GM12873 (cell line): ENCODE data around the gene SECTM1.

Experiments used
- TF ChIP-seq, protein P1 (sequence below): IDR thresholded peaks from 2 replicates; pipeline ENCODE4 v1.5.1; 2012; ENCODE audit warnings: low read depth, mild to moderate bottlenecking, moderate library complexity, low read length, control low read depth; ENCODE audit not compliant: insufficient read depth; ENCODE audit errors: missing control alignments

SECTM1 gene

DNA sequence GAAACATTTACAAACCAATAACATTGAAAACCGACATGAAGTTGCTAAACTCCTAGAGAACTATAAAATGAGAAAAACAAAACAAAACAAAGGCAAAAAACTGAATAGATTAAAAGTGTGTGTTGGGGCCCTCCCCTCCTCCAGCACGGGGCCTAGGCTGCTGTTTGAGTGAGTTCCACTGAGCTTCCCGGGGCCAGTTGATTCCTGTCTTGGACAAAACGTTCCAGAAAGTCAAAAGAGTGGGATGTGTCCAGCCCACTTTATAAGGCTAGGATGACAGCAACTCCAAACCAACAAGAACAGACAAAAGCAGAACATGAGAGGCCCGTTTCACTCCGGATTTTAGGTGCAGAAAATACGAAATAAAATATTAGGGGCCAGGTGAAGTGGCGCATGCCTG is 48.4 kb downstream of the SECTM1 start:
- TF ChIP-seq, protein P1, sequence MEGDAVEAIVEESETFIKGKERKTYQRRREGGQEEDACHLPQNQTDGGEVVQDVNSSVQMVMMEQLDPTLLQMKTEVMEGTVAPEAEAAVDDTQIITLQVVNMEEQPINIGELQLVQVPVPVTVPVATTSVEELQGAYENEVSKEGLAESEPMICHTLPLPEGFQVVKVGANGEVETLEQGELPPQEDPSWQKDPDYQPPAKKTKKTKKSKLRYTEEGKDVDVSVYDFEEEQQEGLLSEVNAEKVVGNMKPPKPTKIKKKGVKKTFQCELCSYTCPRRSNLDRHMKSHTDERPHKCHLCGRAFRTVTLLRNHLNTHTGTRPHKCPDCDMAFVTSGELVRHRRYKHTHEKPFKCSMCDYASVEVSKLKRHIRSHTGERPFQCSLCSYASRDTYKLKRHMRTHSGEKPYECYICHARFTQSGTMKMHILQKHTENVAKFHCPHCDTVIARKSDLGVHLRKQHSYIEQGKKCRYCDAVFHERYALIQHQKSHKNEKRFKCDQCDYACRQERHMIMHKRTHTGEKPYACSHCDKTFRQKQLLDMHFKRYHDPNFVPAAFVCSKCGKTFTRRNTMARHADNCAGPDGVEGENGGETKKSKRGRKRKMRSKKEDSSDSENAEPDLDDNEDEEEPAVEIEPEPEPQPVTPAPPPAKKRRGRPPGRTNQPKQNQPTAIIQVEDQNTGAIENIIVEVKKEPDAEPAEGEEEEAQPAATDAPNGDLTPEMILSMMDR = no peak

DNA sequence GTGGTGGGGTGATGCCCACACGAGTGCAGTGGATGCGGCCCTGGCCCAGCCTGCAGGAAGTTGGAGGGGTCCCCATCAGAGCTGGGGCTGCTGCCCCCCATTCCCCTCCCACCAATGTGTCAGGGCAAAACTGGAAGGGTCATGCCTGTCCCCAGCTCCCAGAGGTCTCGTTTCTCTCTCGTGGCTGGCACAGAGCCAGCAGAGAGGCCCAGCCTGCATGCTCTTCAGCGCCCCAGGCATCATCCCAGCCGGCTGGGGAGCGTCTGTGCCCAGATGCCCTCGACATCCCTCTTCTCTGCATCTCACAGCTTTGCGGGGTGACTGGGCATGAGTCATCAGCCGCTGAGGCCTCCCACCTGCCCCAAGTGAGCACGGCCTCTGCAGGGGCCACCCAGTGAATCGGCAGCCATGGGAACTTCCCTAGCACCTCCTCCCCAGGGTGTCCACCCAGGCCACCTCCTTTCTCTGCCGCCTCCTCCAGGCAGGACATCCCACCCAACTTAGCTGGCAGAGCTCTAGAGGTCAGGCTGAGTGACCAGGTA is 50.3 kb downstream of the SECTM1 start:
- TF ChIP-seq, protein P1 = no peak

DNA sequence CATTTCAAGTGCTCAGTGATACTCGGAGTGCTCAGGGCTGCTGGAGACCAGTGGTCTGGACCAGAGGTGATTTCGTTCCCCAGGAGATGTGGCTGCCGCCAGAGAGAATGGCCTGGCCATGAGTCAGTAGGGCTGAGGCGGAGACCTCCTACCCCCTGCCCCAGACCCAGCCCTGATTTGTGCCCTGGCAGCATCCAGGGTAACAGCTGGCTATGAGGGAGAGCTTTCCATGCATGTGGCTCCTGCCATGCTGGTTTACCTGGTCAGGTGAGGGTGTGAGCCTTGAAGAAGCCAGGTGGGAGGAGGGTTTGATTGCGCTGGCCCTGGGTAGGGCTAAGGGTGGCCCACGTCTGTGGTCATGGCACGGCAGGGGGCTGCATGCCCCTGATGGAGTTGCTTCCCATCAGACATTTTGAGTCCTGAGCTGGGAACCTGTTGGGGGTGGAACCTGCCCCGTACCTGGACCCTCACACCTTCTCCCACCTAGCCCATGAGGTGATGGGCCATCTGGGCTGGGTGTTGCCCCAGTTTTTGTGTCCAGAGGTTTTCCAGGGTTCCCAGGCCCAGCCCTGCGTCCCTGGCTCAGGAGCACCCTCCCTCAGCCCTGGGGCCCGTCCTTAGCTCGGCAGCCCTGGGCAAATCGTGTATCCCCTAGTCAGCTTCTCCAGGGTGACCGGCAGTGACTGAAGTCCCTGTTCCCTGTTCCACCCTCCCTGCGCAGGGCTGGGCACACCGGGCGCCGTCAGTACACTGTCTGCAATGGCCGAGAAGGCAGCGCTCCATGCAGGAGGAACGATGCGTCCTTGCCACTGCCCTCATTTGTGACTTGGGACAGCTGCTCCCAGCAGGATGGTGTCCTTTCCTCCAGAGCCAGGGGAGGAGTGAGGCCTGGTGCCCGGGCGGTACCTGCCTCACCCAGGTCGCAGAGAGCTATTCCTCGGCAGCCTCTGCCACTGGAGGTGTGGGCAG is 51.0 kb downstream of the SECTM1 start:
- TF ChIP-seq, protein P1 = no peak

DNA sequence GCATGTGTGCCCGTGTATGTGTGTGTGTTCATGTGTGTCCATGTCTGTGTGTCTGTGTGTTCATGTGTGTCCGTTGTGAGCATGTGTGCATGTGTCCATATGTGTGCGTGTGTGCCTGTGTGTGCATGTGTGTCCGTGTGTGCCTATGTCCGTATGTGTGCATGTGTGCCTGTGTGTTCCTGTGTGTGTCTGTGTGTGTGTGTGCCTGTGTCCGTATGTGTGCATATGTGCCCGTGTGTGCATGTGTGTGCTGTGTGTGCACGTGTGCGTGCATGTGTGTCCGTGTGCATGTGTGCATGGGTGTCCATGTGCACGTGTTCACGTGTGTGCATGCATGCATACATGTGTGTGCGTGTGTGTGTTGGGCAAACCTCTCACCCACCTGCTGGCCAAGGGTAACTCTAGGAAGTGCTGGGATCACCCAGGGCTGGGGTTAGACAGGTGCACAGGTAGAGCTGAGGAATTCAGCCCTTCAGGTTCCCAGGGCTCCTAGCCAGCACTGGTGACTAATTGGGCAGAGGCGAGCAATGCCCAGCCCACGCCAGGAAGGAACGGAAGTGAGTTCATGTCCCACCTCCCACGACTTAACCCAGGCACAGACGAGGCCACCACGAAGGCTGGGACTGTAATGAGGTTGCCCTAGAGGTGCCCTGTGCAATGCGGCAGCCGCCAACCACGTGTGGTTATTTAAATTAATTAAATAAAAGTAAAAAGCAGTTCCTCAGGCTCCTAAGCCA is 51.9 kb downstream of the SECTM1 start:
- TF ChIP-seq, protein P1 = no peak

DNA sequence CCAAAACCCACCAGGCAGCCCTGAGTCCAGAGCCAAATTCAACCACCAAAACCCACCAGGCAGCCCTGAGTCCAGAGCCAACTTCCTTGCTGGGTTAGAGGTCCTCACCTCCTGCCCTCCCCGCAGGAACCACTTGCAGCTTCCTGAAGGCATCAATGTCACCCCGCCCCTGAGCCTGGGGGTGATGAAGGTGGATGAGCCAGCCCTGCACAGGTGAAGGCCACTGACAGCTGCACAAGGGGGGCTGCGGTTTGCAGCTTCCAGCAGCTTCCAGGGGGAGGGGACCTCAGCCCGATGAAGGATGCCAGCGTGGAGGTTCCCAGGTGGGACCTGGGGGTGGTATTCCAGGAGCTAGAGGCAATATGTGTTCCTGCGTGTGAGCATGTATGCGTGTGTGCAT is 52.5 kb downstream of the SECTM1 start:
- TF ChIP-seq, protein P1 = no peak

DNA sequence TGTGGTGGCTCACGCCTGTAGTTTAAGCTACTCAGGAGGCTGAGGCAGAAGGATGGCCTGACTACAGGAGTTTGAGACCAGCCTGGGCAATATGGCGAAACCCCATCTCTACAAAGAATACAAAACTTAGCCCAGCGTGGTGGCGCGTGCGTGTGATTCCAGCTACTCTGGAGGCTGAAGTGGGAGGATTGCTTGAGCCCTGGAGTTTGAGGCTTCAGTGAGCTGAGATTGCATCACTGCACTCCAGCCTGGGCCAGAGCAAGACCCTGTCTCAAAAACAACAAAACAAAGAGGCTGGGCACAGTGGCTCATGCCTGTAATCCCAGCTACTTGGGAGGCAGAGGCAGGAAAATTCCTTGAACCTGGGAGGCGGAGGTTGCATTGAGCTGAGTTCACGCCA is 53.0 kb downstream of the SECTM1 start:
- TF ChIP-seq, protein P1 = no peak
